DOHH2 (cell line): ENCODE results near the gene SSC5D.

Source experiments
- H3F3A ChIP-seq: fragments of 200-600 bp; sonication (generic), shearing (Covaris generic); 2 replicates; pipeline ENCODE4 v1.6.0; 2016; ENCODE audit warnings: antibody characterized with exemption, mild to moderate bottlenecking; ENCODE audit not compliant: control insufficient read depth, insufficient read depth
- H3K27ac ChIP-seq: fragments of 200-600 bp; sonication (generic); 2 replicates; pipeline ENCODE4 v1.5.1; 2014; ENCODE audit warnings: low read depth, mild to moderate bottlenecking, low read length, moderate library complexity
- H3K27me3 ChIP-seq: fragments of 200-600 bp; sonication (generic); 2 replicates; pipeline ENCODE4 v1.6.1; 2014; ENCODE audit warnings: mild to moderate bottlenecking, low read length, mixed read lengths; ENCODE audit not compliant: control insufficient read depth
- H3K36me3 ChIP-seq: fragments of 200-600 bp; sonication (generic); 2 replicates; pipeline ENCODE4 v1.6.1; 2014; ENCODE audit warnings: mild to moderate bottlenecking, low read length, moderate library complexity, mixed read lengths; ENCODE audit not compliant: control insufficient read depth
- H3K4me1 ChIP-seq: fragments of 200-600 bp; sonication (generic); 2 replicates; pipeline ENCODE4 v1.6.1; 2014; ENCODE audit warnings: mild to moderate bottlenecking, low read length, mixed read lengths; ENCODE audit not compliant: control insufficient read depth
- H3K4me2 ChIP-seq: fragments of 200-600 bp; sonication (generic); 2 replicates; pipeline ENCODE4 v1.6.0; 2014; ENCODE audit warnings: mild to moderate bottlenecking, low read length, moderate library complexity
- H3K4me3 ChIP-seq: fragments of 200-600 bp; sonication (generic); 2 replicates; pipeline ENCODE4 v1.5.1; 2014; ENCODE audit warnings: mild to moderate bottlenecking, low read length, mixed read lengths
- H3K79me2 ChIP-seq: fragments of 200-600 bp; sonication (generic); 2 replicates; pipeline ENCODE4 v1.6.1; 2014; ENCODE audit warnings: mild to moderate bottlenecking, low read length, mixed read lengths; ENCODE audit not compliant: control insufficient read depth
- H3K9me2 ChIP-seq: fragments of 200-600 bp; sonication (generic); replicated peaks from 2 replicates; pipeline ENCODE4 v1.6.1; 2014; ENCODE audit warnings: mild to moderate bottlenecking, low read length, mixed read lengths; ENCODE audit not compliant: control insufficient read depth
- H3K9me3 ChIP-seq: fragments of 200-600 bp; sonication (generic); 2 replicates; pipeline ENCODE4 v1.6.1; 2014; ENCODE audit warnings: antibody characterized with exemption, low read length, mixed read lengths; ENCODE audit not compliant: control insufficient read depth, insufficient read depth
- H4K20me1 ChIP-seq: fragments of 200-600 bp; sonication (generic); 2 replicates; pipeline ENCODE4 v1.6.0; 2014; ENCODE audit warnings: low read depth, mild to moderate bottlenecking, antibody characterized with exemption, low read length, moderate library complexity; ENCODE audit not compliant: control insufficient read depth, insufficient read depth
- EZH2phosphoT487 ChIP-seq: fragments of 200-600 bp; sonication (generic); IDR thresholded peaks from 2 replicates; pipeline ENCODE4 v1.6.1; 2017; ENCODE audit warnings: borderline replicate concordance, mild to moderate bottlenecking, antibody characterized with exemption, low read length, moderate library complexity, mixed read lengths
- TF ChIP-seq, protein P1 (sequence below): fragments of 200-600 bp; sonication (generic); IDR thresholded peaks from one replicate; pipeline ENCODE4 v1.5.1; 2014; ENCODE audit warnings: antibody characterized with exemption, mild to moderate bottlenecking, low read depth, low read length; ENCODE audit not compliant: poor library complexity, severe bottlenecking

SSC5D gene

GRCh38 chr19:55451163-55451964 is 36.9 kb upstream of the SSC5D start:
- peaks cover 9% of the 10 kb centered on the region for H3K27me3 ChIP-seq

GRCh38 chr19:55451965-55452748 is 36.1 kb upstream of the SSC5D start:
- no peaks in the 10 kb centered on the region for H3K9me2 ChIP-seq
- TF ChIP-seq EZH2phosphoT487 = no peak
- TF ChIP-seq, protein P1, sequence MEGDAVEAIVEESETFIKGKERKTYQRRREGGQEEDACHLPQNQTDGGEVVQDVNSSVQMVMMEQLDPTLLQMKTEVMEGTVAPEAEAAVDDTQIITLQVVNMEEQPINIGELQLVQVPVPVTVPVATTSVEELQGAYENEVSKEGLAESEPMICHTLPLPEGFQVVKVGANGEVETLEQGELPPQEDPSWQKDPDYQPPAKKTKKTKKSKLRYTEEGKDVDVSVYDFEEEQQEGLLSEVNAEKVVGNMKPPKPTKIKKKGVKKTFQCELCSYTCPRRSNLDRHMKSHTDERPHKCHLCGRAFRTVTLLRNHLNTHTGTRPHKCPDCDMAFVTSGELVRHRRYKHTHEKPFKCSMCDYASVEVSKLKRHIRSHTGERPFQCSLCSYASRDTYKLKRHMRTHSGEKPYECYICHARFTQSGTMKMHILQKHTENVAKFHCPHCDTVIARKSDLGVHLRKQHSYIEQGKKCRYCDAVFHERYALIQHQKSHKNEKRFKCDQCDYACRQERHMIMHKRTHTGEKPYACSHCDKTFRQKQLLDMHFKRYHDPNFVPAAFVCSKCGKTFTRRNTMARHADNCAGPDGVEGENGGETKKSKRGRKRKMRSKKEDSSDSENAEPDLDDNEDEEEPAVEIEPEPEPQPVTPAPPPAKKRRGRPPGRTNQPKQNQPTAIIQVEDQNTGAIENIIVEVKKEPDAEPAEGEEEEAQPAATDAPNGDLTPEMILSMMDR = no peak

More at GRCh38 chr19:55451163-55451964, 36.9 kb upstream of the SSC5D start:
- H3K4me1 ChIP-seq = no peaks in the 10 kb centered on the region
- H3K4me2 ChIP-seq = no peak overlapping the region
- H3K9me3 ChIP-seq = no peaks in the 10 kb centered on the region
- no peak overlapping the region for H3K4me3 ChIP-seq
- no peaks in the 10 kb centered on the region for H3K36me3 ChIP-seq
- no peaks in the 10 kb centered on the region for H4K20me1 ChIP-seq
- no peaks in the 10 kb centered on the region for H3K79me2 ChIP-seq
- TF ChIP-seq, protein P1 = no peak
- TF ChIP-seq EZH2phosphoT487 = no peak
- no peak overlapping the region for H3K27ac ChIP-seq
- H3F3A ChIP-seq = no peaks in the 10 kb centered on the region; the same call in 1 of the 2 replicates
- H3K9me2 ChIP-seq = no peaks in the 10 kb centered on the region

GRCh38 chr19:55452749-55453346 is 35.4 kb upstream of the SSC5D start:
- Histone ChIP-seq H3K4me2 (no peak overlapping the region), H3K36me3 (no peaks in the 10 kb centered on the region), H3F3A (no peaks in the 10 kb centered on the region; the same call in 1 of the 2 replicates), H3K9me3 (no peaks in the 10 kb centered on the region), H3K27me3 (peaks cover 9% of the 10 kb centered on the region), H3K27ac (no peak overlapping the region), H3K4me1 (no peaks in the 10 kb centered on the region), H4K20me1 (no peaks in the 10 kb centered on the region), H3K9me2 (no peaks in the 10 kb centered on the region), H3K79me2 (no peaks in the 10 kb centered on the region), H3K4me3 (no peak overlapping the region)
- TF ChIP-seq, protein P1 = no peak
- no peak for TF ChIP-seq EZH2phosphoT487

More at GRCh38 chr19:55451965-55452748, 36.1 kb upstream of the SSC5D start:
- Histone ChIP-seq H4K20me1 (no peaks in the 10 kb centered on the region), H3K36me3 (no peaks in the 10 kb centered on the region), H3K79me2 (no peaks in the 10 kb centered on the region), H3K4me2 (no peak overlapping the region), H3K4me1 (no peaks in the 10 kb centered on the region), H3K27me3 (peaks cover 9% of the 10 kb centered on the region), H3K9me3 (no peaks in the 10 kb centered on the region), H3F3A (no peaks in the 10 kb centered on the region; the same call in 1 of the 2 replicates), H3K4me3 (no peak overlapping the region), H3K27ac (no peak overlapping the region)
